ENCODE results near the gene HSD17B12. TPM values are rescaled to one million over a fixed set of nuclear protein-coding genes. Genes with fewer than 3 reads are reported as not detected.

The HSD17B12 gene
- total and polyA plus RNA-seq, 2 experiments from 2014 or later = 83.2 to 137 TPM

DNA sequence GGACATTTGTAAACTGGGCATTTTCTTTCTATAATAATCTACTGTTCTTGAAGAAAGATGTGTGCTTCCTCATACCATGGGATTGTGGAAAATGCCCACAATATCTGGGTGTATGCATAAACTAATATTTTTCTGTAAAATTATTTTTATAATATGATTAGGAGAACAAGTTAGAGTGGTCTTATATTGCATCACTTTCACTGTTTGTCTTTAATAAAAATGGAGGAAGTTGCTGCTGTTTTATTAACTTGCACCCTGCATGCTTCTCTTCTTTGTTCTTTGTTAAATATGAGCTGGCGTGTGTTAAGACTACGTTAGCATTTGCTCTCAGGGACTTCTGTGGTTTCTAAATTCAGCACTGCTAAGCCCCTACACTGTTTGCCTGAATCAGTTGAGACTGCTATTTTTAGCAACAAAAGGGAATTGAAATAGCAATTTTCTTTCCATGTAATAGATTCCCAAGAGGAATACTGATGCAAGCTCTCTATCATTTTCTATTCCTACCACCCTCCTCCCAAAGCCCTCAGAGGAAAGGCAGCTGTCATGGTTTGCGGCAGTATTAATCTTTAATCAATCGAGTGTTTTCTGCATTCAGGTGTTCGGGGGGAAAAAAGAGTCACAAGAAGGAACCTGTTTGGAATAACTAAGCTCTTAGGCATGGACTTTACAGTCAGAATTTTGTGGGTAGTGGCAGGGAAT is 56.1 kb downstream of the HSD17B12 start:
- Histone ChIP-seq H3K79me2 (peaks cover 74% of the 10 kb centered on the region), H3K9me3 (ENCODE audit: low read depth) (no peaks in the 10 kb centered on the region), H3K27ac (peak overlapping the region; percentile 76), H3K27me3 (no peaks in the 10 kb centered on the region), H3K4me1 (ENCODE audit: insufficient read depth) (peaks cover 31% of the 10 kb centered on the region), H4K20me1 (ENCODE audit: insufficient read depth, poor library complexity, severe bottlenecking) (peaks cover 3% of the 10 kb centered on the region), H3K36me3 (replicated peaks; ENCODE audit: insufficient read depth, low read depth) (no peaks in the 10 kb centered on the region), H2AFZ (no peak overlapping the region), H3K4me2 (peak overlapping the region; percentile 48), H3K4me3 (no peak overlapping the region), H3K9me2 (replicated peaks; ENCODE audit: insufficient read depth) (no peaks in the 10 kb centered on the region)
- TF ChIP-seq, protein P1, sequence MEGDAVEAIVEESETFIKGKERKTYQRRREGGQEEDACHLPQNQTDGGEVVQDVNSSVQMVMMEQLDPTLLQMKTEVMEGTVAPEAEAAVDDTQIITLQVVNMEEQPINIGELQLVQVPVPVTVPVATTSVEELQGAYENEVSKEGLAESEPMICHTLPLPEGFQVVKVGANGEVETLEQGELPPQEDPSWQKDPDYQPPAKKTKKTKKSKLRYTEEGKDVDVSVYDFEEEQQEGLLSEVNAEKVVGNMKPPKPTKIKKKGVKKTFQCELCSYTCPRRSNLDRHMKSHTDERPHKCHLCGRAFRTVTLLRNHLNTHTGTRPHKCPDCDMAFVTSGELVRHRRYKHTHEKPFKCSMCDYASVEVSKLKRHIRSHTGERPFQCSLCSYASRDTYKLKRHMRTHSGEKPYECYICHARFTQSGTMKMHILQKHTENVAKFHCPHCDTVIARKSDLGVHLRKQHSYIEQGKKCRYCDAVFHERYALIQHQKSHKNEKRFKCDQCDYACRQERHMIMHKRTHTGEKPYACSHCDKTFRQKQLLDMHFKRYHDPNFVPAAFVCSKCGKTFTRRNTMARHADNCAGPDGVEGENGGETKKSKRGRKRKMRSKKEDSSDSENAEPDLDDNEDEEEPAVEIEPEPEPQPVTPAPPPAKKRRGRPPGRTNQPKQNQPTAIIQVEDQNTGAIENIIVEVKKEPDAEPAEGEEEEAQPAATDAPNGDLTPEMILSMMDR (IDR thresholded peaks at IDR 0.05; ENCODE audit: poor library complexity) = no peak
- TF ChIP-seq EZH2phosphoT487 (IDR thresholded peaks at IDR 0.05; ENCODE audit: low read depth, severe bottlenecking, unreplicated experiment) (no peak), EZH2 (IDR thresholded peaks at IDR 0.05; ENCODE audit: borderline replicate concordance) (no peak)
- 55% methylated on average over 5 of the region's 5 CpGs for WGBS (ENCODE audit: low lambda C conversion rate, missing lambda C conversion rate)
- DNase-seq (ENCODE audit: low spot score) = no peak

DNA sequence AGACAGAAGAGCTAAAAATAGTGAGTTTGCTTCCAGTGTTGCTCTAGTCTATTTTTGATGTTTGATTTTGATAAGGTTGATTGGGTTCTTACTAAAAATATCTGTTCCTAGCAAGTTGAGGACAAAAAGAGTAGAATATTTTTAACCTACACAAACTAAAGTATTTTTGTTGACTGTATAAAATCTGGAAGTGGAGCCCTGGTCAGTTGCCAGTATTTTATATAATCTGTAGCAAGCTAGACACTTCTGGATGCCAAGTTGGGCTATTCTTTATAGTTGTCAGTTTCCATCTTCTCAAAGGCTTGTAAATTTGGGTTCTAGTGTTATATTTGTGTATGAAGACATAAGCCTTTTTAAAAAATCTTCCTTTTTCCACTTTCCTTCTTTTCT is 56.7 kb downstream of the HSD17B12 start:
- Histone ChIP-seq H3K27ac (peak overlapping the region; percentile 76), H3K79me2 (peaks cover 74% of the 10 kb centered on the region), H3K27me3 (no peaks in the 10 kb centered on the region), H3K36me3 (replicated peaks; ENCODE audit: insufficient read depth, low read depth) (no peaks in the 10 kb centered on the region), H3K4me2 (peak overlapping the region; percentile 48), H3K4me1 (ENCODE audit: insufficient read depth) (peaks cover 28% of the 10 kb centered on the region), H3K9me3 (ENCODE audit: low read depth) (no peaks in the 10 kb centered on the region), H3K9me2 (replicated peaks; ENCODE audit: insufficient read depth) (no peaks in the 10 kb centered on the region), H4K20me1 (ENCODE audit: insufficient read depth, poor library complexity, severe bottlenecking) (peaks cover 3% of the 10 kb centered on the region), H3K4me3 (no peak overlapping the region), H2AFZ (no peak overlapping the region)
- TF ChIP-seq EZH2 (IDR thresholded peaks at IDR 0.05; ENCODE audit: borderline replicate concordance) (no peak), EZH2phosphoT487 (IDR thresholded peaks at IDR 0.05; ENCODE audit: low read depth, severe bottlenecking, unreplicated experiment) (no peak)
- TF ChIP-seq, protein P1 (IDR thresholded peaks at IDR 0.05; ENCODE audit: poor library complexity) = no peak
- no peak for DNase-seq (ENCODE audit: low spot score)

GRCh38 chr11:43738600-43739409 is 58.3 kb downstream of the HSD17B12 start:
- TF ChIP-seq EZH2 (IDR thresholded peaks at IDR 0.05; ENCODE audit: borderline replicate concordance) (no peak), EZH2phosphoT487 (IDR thresholded peaks at IDR 0.05; ENCODE audit: low read depth, severe bottlenecking, unreplicated experiment) (no peak)
- TF ChIP-seq, protein P1 (IDR thresholded peaks at IDR 0.05; ENCODE audit: poor library complexity) = no peak
- Histone ChIP-seq H3K79me2 (peaks cover 75% of the 10 kb centered on the region), H4K20me1 (ENCODE audit: insufficient read depth, poor library complexity, severe bottlenecking) (peaks cover 3% of the 10 kb centered on the region), H3K27me3 (no peaks in the 10 kb centered on the region), H3K4me1 (ENCODE audit: insufficient read depth) (peaks cover 28% of the 10 kb centered on the region), H2AFZ (no peak overlapping the region), H3K36me3 (replicated peaks; ENCODE audit: insufficient read depth, low read depth) (no peaks in the 10 kb centered on the region), H3K27ac (peak overlapping the region; percentile 52), H3K9me2 (replicated peaks; ENCODE audit: insufficient read depth) (no peaks in the 10 kb centered on the region), H3K4me2 (peak overlapping the region; percentile 37), H3K4me3 (no peak overlapping the region), H3K9me3 (ENCODE audit: low read depth) (no peaks in the 10 kb centered on the region)
- 21% methylated on average over 6 of the region's 6 CpGs for WGBS (ENCODE audit: low lambda C conversion rate, missing lambda C conversion rate)
- DNase-seq (ENCODE audit: low spot score) = peak; percentile 59
